ENCODE data around the gene SF3B6.
"Not testable (repeated sequence)": the region's sequence is repeated elsewhere in the genome, so short reads cannot be mapped to it uniquely, and the experiment has no call there.

SF3B6 gene

GRCh38 chr2:24050041-24050979 lies 25.8 kb downstream of the SF3B6 start:
- DNase-seq = no peak

GRCh38 chr2:24049485-24050021 lies 26.6 kb downstream of the SF3B6 start, which contains the start of gene FKBP1B:
Gene FKBP1B, plus strand, starts transcription at chr2:24049741. Its CDS starts 109 bp downstream, at chr2:24049850.
- DNase-seq = peak; percentile 46

GRCh38 chr2:24048769-24049484 lies 27.2 kb downstream of the SF3B6 start:
- no peak for DNase-seq

GRCh38 chr2:24047703-24048033 lies 28.5 kb downstream of the SF3B6 start:
- no peak for DNase-seq

- peak; percentile 94 for DNase-seq
Measured at GRCh38 chr2:24046930-24047702, 29.0 kb downstream of the SF3B6 start, which contains the start of gene WDCP. Gene WDCP, minus strand, starts transcription at chr2:24047391. Its CDS starts 7,897 bp downstream, at chr2:24039494.

GRCh38 chr2:24046599-24046929 lies 29.6 kb downstream of the SF3B6 start:
- no peak for DNase-seq

GRCh38 chr2:24045511-24046508 lies 30.3 kb downstream of the SF3B6 start:
- no peak for DNase-seq

GRCh38 chr2:24043133-24043532 lies 33.0 kb downstream of the SF3B6 start:
- not testable (repeated sequence) for DNase-seq

GRCh38 chr2:24040511-24040910 lies 35.6 kb downstream of the SF3B6 start:
- no peak for DNase-seq

GRCh38 chr2:24038786-24039499 lies 37.2 kb downstream of the SF3B6 start:
- no peak for DNase-seq

GRCh38 chr2:24026233-24026632 lies 49.9 kb downstream of the SF3B6 start:
- DNase-seq = no peak

- DNase-seq = no peak
Measured at GRCh38 chr2:24024996-24025663, 51.0 kb downstream of the SF3B6 start.

- DNase-seq = no peak
Measured at GRCh38 chr2:24024018-24024417, 52.1 kb downstream of the SF3B6 start.

GRCh38 chr2:24022975-24023575 lies 53.1 kb downstream of the SF3B6 start:
- no peak for DNase-seq

- DNase-seq = no peak
Measured at GRCh38 chr2:24022324-24022974, 53.7 kb downstream of the SF3B6 start.

GRCh38 chr2:24021122-24021998 lies 54.8 kb downstream of the SF3B6 start:
- no peak for DNase-seq

GRCh38 chr2:24020244-24020643 lies 55.9 kb downstream of the SF3B6 start:
- no peak for DNase-seq

- no peak for DNase-seq
Measured at GRCh38 chr2:24019729-24020128, 56.4 kb downstream of the SF3B6 start.

Measured in CD4-positive, alpha-beta T cell treated with Interferon gamma for 1 hour (primary cell).